ENCODE measurements around the gene ZNF548.
"Not testable (repeated sequence)": the region's sequence is repeated elsewhere in the genome, so short reads cannot be mapped to it uniquely, and the experiment has no call there.

ZNF548 gene

DNA sequence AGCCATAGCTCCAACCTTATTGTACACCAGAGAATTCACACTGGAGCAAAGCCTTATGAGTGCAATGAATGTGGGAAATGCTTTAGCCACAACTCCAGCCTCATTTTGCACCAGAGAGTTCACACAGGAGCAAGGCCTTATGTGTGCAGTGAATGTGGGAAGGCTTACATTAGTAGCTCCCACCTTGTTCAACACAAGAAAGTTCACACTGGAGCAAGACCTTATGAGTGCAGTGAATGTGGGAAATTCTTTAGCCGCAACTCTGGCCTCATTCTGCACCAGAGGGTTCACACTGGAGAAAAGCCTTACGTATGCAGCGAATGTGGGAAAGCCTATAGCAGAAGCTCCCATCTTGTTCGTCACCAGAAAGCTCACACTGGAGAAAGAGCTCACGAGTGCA is 32.2 kb upstream of the ZNF548 start:
- no peak overlapping the region for H3K4me3 ChIP-seq (ENCODE audit: low read depth, low read length)
- TF ChIP-seq, protein P1, sequence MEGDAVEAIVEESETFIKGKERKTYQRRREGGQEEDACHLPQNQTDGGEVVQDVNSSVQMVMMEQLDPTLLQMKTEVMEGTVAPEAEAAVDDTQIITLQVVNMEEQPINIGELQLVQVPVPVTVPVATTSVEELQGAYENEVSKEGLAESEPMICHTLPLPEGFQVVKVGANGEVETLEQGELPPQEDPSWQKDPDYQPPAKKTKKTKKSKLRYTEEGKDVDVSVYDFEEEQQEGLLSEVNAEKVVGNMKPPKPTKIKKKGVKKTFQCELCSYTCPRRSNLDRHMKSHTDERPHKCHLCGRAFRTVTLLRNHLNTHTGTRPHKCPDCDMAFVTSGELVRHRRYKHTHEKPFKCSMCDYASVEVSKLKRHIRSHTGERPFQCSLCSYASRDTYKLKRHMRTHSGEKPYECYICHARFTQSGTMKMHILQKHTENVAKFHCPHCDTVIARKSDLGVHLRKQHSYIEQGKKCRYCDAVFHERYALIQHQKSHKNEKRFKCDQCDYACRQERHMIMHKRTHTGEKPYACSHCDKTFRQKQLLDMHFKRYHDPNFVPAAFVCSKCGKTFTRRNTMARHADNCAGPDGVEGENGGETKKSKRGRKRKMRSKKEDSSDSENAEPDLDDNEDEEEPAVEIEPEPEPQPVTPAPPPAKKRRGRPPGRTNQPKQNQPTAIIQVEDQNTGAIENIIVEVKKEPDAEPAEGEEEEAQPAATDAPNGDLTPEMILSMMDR (conservative IDR thresholded peaks at IDR 0.05; ENCODE audit: low read depth, low read length) = no peak
- no peak for DNase-seq (ENCODE audit: low read depth)

- TF ChIP-seq, protein P1 (conservative IDR thresholded peaks at IDR 0.05; ENCODE audit: low read depth, low read length) = no peak
- no peak overlapping the region for H3K4me3 ChIP-seq (ENCODE audit: low read depth, low read length)
- DNase-seq (ENCODE audit: low read depth) = no peak
These were observed 30.4 kb upstream of the ZNF548 start for GRCh38 chr19:57359300-57359699.

- DNase-seq (ENCODE audit: low read depth) = peak; percentile 4
- TF ChIP-seq, protein P1 (conservative IDR thresholded peaks at IDR 0.05; ENCODE audit: low read depth, low read length) = no peak
- peak overlapping the region; percentile 71 for H3K4me3 ChIP-seq (ENCODE audit: low read depth, low read length)
These were observed 27.2 kb upstream of the ZNF548 start for GRCh38 chr19:57362419-57362818.

GRCh38 chr19:57362997-57363687 is 26.5 kb upstream of the ZNF548 start, which contains the start of the genes TRAPPC2B and ZNF547:
Gene TRAPPC2B, plus strand, starts transcription at chr19:57363551. Its CDS starts 1,283 bp downstream, at chr19:57364834.
Gene ZNF547, plus strand, starts transcription at chr19:57363551. Its CDS starts 5,005 bp downstream, at chr19:57368556.
- H3K4me3 ChIP-seq (ENCODE audit: low read depth, low read length) = peak within 1 kb of the TSS; percentile 87
- TF ChIP-seq, protein P1 (conservative IDR thresholded peaks at IDR 0.05; ENCODE audit: low read depth, low read length) = no peak

DNA sequence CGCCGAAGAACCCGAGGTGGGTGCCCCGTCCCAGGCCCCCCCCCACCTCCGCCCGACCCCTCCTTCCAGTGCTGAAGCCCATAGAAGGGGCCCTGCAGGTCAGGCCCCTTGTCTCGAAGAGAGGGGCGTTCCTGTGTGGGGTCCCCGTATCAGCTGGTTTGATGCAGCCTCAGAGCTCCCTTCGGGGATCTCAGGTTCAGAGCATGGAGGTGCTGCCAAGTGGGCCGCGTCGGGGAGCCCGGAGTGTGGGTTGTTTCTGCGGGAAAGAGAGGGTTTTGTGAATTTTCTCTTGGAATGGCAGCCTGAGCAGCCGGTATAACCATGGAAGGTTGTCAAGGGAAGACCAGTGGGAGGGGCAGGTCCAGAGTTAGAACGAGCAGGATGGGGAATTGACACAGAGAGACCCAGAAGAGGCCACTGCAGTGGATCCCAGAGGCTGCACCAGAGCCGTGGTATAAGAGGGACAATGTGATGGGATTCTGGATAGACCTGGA is 25.9 kb upstream of the ZNF548 start:
- peak; percentile 28 for DNase-seq (ENCODE audit: low read depth)
- TF ChIP-seq, protein P1 (conservative IDR thresholded peaks at IDR 0.05; ENCODE audit: low read depth, low read length) = no peak
- H3K4me3 ChIP-seq (ENCODE audit: low read depth, low read length) = peak overlapping the region; percentile 87

More at GRCh38 chr19:57362997-57363687, 26.5 kb upstream of the ZNF548 start, which contains the start of the genes TRAPPC2B and ZNF547:
- peak; percentile 100 for DNase-seq (ENCODE audit: low read depth)

DNA sequence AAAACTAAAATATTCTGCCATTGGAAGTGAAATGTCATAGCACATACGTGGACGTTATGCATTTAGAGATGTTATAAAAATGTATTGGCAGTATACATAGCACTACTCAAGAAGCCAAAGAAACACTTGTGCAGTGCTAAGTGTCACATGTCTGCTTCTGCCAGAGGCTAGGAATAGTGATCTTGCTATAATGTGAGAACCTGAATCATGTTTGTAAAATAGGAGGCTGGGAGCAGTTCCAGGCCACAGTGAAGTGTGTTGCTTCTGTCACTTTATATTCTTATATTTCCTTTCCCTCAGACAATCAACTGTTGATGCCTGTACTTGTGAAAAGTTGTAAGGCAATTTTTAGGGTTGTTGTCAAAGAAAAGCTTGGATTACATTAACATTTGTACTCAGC is 22.9 kb upstream of the ZNF548 start:
- TF ChIP-seq, protein P1 (conservative IDR thresholded peaks at IDR 0.05; ENCODE audit: low read depth, low read length) = no peak
- DNase-seq (ENCODE audit: low read depth) = no peak
- no peak overlapping the region for H3K4me3 ChIP-seq (ENCODE audit: low read depth, low read length)

DNA sequence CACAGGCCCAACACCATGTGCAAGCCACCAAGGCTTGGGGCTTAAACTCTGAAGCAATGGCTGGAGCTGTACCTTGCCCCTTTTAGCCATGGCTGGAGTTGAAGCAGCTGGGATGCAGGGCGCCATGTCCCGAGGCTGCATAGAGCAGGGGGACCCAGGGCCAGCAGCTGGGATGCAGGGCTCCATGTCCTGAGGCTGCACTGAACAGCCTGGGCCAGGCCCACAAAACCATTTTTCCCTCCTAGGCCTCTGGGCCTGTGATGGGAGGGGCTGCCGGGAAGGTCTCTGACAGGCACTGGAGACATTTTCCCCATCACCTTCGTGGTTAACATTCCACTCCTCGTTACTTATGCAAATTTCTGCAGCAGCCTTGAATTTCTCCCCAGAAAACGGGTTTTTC is 15.5 kb upstream of the ZNF548 start:
- TF ChIP-seq, protein P1 (conservative IDR thresholded peaks at IDR 0.05; ENCODE audit: low read depth, low read length) = no peak
- DNase-seq (ENCODE audit: low read depth) = no peak

GRCh38 chr19:57374647-57375046 is 15.0 kb upstream of the ZNF548 start:
- H3K4me3 ChIP-seq (ENCODE audit: low read depth, low read length); DNase-seq (ENCODE audit: low read depth): not testable (repeated sequence)

More for the DNA sequence above, 15.5 kb upstream of the ZNF548 start:
- no peak overlapping the region for H3K4me3 ChIP-seq (ENCODE audit: low read depth, low read length)

Measured in choroid plexus epithelial cell (primary cell).